Activated naive CD8-positive, alpha-beta T cell (primary cell): ENCODE data around the gene PLEKHG4.
A peak's percentile ranks its signal among the peaks of the same experiment; 100 is the strongest.

Experiments used
- H3K27ac Mint-ChIP-seq: one replicate; pipeline ENCODE4 v1.8.0; 2021; ENCODE audit warnings: mixed read lengths
- H3K27me3 Mint-ChIP-seq: one replicate; pipeline ENCODE4 v1.8.0; 2021; ENCODE audit warnings: mixed read lengths
- H3K36me3 Mint-ChIP-seq: one replicate; pipeline ENCODE4 v1.8.0; 2021; ENCODE audit warnings: mixed read lengths
- H3K4me1 Mint-ChIP-seq: one replicate; pipeline ENCODE4 v1.8.0; 2021; ENCODE audit warnings: low read depth, mixed read lengths
- H3K4me3 Mint-ChIP-seq: one replicate; pipeline ENCODE4 v1.8.0; 2021; ENCODE audit warnings: mild to moderate bottlenecking, mixed read lengths
- H3K9me3 Mint-ChIP-seq: one replicate; pipeline ENCODE4 v1.8.0; 2021; ENCODE audit warnings: low read depth, mixed read lengths

PLEKHG4 gene

DNA sequence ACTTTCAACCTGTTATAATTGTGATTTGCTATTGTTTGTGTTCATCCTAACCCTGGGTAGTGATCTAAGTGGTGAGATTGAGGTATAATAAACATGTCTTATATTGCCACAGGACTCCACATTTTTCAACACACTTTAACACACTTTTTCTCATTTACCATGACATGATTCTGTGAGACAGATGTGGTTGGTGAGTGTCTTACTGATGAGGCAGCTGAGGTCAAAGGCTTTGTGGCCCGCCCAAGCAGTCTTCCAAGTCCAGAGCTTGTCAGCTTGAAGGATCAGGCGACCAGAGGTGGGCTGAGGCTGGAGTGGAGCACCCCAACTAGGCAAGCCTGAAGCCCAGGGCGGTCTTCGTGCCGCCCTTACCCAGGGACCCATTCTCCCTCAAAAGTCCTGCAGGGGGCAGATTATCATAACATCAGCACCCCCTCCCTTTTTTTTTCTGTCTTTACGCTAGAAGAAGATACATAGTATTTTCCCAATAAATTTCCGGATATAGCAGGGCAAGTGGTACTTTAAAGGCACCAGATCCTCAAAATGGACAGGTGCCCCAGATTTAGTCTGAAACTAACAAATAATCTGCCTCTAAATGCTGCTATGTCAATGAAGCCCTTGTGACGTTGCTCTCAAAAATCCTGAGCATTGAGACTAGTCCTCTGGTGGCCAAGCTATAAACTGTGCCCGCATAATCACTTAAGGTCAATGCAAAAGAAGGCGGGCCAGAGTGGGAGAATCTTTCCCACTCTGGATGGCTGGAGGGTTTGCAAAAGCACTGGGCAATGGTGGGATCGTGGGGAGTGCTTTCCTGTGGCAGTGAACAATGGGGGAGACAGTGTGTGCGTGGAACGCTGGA, 26.1 kb downstream of the PLEKHG4 start:
- no peaks in the 10 kb centered on the region for H3K27me3 Mint-ChIP-seq
- no peak overlapping the region for H3K27ac Mint-ChIP-seq
- H3K9me3 Mint-ChIP-seq = no peaks in the 10 kb centered on the region
- no peaks in the 10 kb centered on the region for H3K36me3 Mint-ChIP-seq
- H3K4me3 Mint-ChIP-seq = no peak overlapping the region
- H3K4me1 Mint-ChIP-seq = peaks cover 2% of the 10 kb centered on the region

DNA sequence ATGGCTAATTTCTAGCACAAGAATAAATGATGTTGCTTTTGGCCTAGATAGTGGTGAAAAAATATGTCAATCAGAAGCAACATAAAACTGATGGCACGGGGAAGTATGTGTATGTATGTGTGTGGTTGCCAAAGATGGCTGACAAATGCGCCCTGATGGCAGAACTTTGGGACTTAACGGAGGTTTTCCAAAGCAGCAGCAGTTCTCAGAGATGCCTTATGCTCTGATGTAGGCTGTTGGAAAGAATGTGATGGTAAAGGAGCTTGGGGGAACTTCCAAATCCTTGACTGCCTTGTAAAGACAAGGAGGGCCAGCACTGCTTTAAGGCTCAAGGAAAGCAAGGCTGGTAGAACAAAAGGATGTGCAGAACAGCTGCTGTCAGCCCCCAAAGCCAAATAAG, 31.2 kb downstream of the PLEKHG4 start:
- peak overlapping the region; percentile 99 for H3K27ac Mint-ChIP-seq
- peaks cover 29% of the 10 kb centered on the region for H3K4me1 Mint-ChIP-seq
- H3K36me3 Mint-ChIP-seq = no peaks in the 10 kb centered on the region
- no peak overlapping the region for H3K4me3 Mint-ChIP-seq
- H3K27me3 Mint-ChIP-seq = no peaks in the 10 kb centered on the region
- no peaks in the 10 kb centered on the region for H3K9me3 Mint-ChIP-seq

DNA sequence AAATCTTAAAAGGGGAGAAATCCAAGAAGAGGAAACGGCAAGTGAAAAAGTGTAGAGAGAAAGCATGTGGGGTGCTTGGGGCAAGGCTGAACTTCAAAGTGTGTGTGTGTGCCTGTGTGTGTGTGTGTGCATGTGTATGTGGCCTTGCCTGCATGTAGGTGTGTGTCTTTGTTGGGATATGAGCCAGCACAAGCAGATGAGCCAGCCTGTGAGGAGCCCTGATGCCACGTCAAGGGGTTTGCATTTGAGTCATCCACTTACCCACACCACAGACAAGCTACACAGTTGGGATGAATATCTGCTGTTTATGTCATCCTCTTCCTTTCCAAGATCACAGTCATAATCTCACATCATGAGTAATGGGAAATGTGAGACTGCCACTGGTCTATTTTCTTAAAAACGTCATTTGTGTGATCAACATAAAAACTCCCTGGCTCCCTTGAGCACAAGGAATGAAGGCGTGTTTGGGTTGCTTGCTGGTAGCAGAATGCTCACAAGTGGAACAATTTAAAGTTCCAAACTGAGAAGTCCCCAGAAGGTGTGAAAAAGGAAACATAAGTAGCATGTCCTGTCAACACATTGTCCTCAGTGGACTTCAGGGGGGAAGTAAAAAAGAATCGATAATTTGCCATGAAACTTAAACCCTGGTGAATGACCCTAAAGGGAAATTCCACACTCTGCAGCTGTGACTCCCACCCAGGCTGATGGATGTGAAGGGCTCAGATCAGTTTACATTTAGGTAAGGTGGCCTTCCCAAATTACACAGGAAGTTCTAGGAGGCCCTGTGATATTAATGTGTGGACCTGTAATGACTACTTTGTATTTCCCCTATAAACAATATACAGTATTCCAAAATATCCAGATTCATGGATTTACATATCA, 32.5 kb downstream of the PLEKHG4 start:
- no peaks in the 10 kb centered on the region for H3K9me3 Mint-ChIP-seq
- H3K36me3 Mint-ChIP-seq = no peaks in the 10 kb centered on the region
- peak overlapping the region; percentile 77 for H3K4me3 Mint-ChIP-seq
- peak overlapping the region; percentile 99 for H3K27ac Mint-ChIP-seq
- H3K4me1 Mint-ChIP-seq = peaks cover 29% of the 10 kb centered on the region
- H3K27me3 Mint-ChIP-seq = peaks cover 2% of the 10 kb centered on the region

DNA sequence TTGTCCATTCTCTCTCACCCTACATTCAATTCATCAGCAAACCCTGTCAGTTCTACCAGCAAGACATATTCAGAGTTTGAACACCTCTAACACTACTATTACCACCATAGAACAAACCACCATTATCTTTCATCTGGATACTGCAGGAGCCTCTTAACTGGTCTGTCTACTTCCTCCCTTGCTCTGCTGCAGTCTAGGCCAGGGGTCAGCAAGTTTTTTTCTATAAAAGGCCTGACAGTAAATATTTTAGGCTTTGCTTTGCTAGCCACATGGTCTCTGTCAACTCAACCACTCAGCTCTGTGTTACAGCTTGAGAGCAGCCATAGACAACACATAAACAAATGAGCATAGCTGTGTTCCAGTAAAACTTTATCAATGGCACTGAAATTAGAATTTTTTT, 33.4 kb downstream of the PLEKHG4 start:
- Mint-ChIP-seq H3K9me3 (no peaks in the 10 kb centered on the region), H3K4me1 (peaks cover 29% of the 10 kb centered on the region), H3K27me3 (peaks cover 2% of the 10 kb centered on the region), H3K4me3 (peak overlapping the region; percentile 77), H3K27ac (peak overlapping the region; percentile 99), H3K36me3 (no peaks in the 10 kb centered on the region)

- no peak overlapping the region for H3K27ac Mint-ChIP-seq
- H3K9me3 Mint-ChIP-seq = no peaks in the 10 kb centered on the region
- H3K27me3 Mint-ChIP-seq = peaks cover 16% of the 10 kb centered on the region
- H3K4me3 Mint-ChIP-seq = no peak overlapping the region
- H3K4me1 Mint-ChIP-seq = peaks cover 3% of the 10 kb centered on the region
- no peaks in the 10 kb centered on the region for H3K36me3 Mint-ChIP-seq
Measured at GRCh38 chr16:67317853-67318252, 38.5 kb downstream of the PLEKHG4 start.

- H3K27ac Mint-ChIP-seq = peak overlapping the region; percentile 84
Measured at GRCh38 chr16:67326115-67326471, 46.8 kb downstream of the PLEKHG4 start.

DNA sequence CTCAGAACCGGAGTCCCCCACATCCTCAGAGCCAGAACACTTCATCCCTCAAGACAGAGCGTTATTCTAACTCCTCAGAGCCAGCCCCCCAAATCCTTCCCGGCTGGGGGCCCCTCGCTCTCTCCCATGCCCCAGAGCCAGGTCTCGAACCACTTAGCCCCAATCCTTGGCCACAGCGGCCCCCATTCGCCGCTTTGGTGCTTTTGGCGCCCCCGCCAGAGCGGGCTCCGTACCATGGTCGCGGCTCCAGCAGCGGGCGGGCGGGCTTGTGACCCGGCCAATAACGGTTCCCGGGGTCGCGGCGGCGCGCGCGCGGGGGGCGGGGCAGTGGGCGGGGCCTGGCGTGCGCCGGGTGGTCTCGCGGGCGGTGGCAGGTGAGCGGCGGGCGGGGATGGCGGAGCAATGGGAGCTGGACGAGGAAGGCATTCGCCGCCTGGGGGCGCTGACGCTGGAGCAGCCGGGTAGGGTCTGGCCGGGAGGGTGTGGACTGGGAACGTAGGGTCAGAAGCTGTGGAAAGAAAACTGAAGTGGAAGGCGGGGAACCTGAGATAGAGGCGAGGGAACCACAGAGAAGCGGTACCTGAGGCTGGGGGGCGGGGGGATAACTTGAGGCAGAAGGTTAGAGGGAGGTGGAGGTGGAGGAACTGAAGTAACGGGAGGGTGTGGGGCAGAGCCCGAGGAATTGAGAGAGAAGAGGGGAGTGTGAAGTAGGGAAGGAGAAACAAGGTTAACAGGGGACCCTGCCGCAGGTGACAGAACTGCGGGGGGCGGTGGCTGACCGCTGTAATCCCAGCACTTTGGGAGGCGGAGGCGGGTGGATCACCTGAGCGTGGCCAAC, 47.4 kb downstream of the PLEKHG4 start, which contains the start of the genes KCTD19 and LRRC36:
Gene KCTD19 (minus strand): TSS at position 270 of the 838 bp plus-strand sequence. CDS start 34 bp downstream, at position 236.
Gene LRRC36 (plus strand): TSS at position 344 of the 838 bp plus-strand sequence. CDS start 48 bp downstream, at position 392.
- H3K36me3 Mint-ChIP-seq = no peaks in the 10 kb centered on the region
- peak within 1 kb of the TSS; percentile 84 for H3K27ac Mint-ChIP-seq
- H3K4me1 Mint-ChIP-seq = peaks cover 16% of the 10 kb centered on the region
- H3K27me3 Mint-ChIP-seq = peaks cover 12% of the 10 kb centered on the region
- H3K4me3 Mint-ChIP-seq = peak within 1 kb of the TSS; percentile 93
- H3K9me3 Mint-ChIP-seq = no peaks in the 10 kb centered on the region

More at GRCh38 chr16:67326115-67326471, 46.8 kb downstream of the PLEKHG4 start:
- Mint-ChIP-seq H3K36me3 (no peaks in the 10 kb centered on the region), H3K9me3 (no peaks in the 10 kb centered on the region), H3K4me1 (peaks cover 16% of the 10 kb centered on the region), H3K27me3 (peaks cover 17% of the 10 kb centered on the region), H3K4me3 (peak overlapping the region; percentile 93)

- peak overlapping the region; percentile 42 for H3K27ac Mint-ChIP-seq
- H3K4me1 Mint-ChIP-seq = peaks cover 16% of the 10 kb centered on the region
- no peaks in the 10 kb centered on the region for H3K9me3 Mint-ChIP-seq
- H3K27me3 Mint-ChIP-seq = peaks cover 10% of the 10 kb centered on the region
- H3K4me3 Mint-ChIP-seq = peak overlapping the region; percentile 46
- no peaks in the 10 kb centered on the region for H3K36me3 Mint-ChIP-seq
Measured at GRCh38 chr16:67327743-67328142, 48.4 kb downstream of the PLEKHG4 start.

GRCh38 chr16:67329901-67330300, 50.6 kb downstream of the PLEKHG4 start:
- no peaks in the 10 kb centered on the region for H3K36me3 Mint-ChIP-seq
- H3K4me1 Mint-ChIP-seq = peaks cover 13% of the 10 kb centered on the region
- H3K4me3 Mint-ChIP-seq = no peak overlapping the region
- H3K27me3 Mint-ChIP-seq = no peaks in the 10 kb centered on the region
- H3K9me3 Mint-ChIP-seq = no peaks in the 10 kb centered on the region
- no peak overlapping the region for H3K27ac Mint-ChIP-seq

GRCh38 chr16:67333315-67333714, 54.0 kb downstream of the PLEKHG4 start:
- no peak overlapping the region for H3K4me3 Mint-ChIP-seq
- H3K9me3 Mint-ChIP-seq = no peaks in the 10 kb centered on the region
- peaks cover 2% of the 10 kb centered on the region for H3K36me3 Mint-ChIP-seq
- no peaks in the 10 kb centered on the region for H3K4me1 Mint-ChIP-seq
- peaks cover under 1% of the 10 kb centered on the region for H3K27me3 Mint-ChIP-seq
- H3K27ac Mint-ChIP-seq = no peak overlapping the region

GRCh38 chr16:67336116-67336515, 56.8 kb downstream of the PLEKHG4 start:
- Mint-ChIP-seq H3K4me3 (no peak overlapping the region), H3K9me3 (no peaks in the 10 kb centered on the region), H3K36me3 (peaks cover 2% of the 10 kb centered on the region), H3K4me1 (no peaks in the 10 kb centered on the region), H3K27me3 (peaks cover 4% of the 10 kb centered on the region), H3K27ac (no peak overlapping the region)

- H3K4me1 Mint-ChIP-seq = no peaks in the 10 kb centered on the region
- H3K4me3 Mint-ChIP-seq = no peak overlapping the region
- H3K36me3 Mint-ChIP-seq = peaks cover 2% of the 10 kb centered on the region
- H3K27me3 Mint-ChIP-seq = peaks cover 6% of the 10 kb centered on the region
- no peaks in the 10 kb centered on the region for H3K9me3 Mint-ChIP-seq
- no peak overlapping the region for H3K27ac Mint-ChIP-seq
Measured at GRCh38 chr16:67336648-67337047, 57.3 kb downstream of the PLEKHG4 start.
